NOMO-1 (cell line): Measurements from ENCODE around the gene SLC9C2.
"Not testable (repeated sequence)": the region's sequence is repeated elsewhere in the genome, so short reads cannot be mapped to it uniquely, and the experiment has no call there.

Source experiments
- DNase-seq, 2 experiments: peaks; one replicate each; lab custom pipeline; 2025; ENCODE audit not compliant: unreplicated experiment in 2 of 2; lab: John Stamatoyannopoulos, UW

SLC9C2 gene

DNA sequence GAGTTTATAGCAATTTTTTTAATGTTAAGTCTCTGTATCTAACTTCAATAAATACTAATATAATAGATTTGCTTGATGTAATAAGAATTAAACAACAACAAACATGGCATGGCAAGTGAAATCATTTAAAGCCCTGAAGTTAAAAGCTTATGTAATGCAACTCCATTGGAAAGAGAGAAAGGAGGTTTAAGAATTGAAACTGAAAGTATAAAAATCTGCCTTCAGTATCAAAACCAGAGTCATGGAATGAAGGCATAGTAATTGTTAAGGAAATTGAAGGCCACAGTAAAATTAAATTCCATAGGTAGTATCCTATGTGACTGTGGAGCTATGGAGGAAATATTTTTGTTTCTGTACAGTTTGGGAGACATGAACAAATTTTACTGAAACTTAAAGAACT is 70.6 kb downstream of the SLC9C2 start:
- no peak for DNase-seq

GRCh38 chr1:173530795-173531693 is 71.8 kb downstream of the SLC9C2 start:
- no peak for DNase-seq

- DNase-seq = no peak
Observed at GRCh38 chr1:173529106-173529505, 73.8 kb downstream of the SLC9C2 start.

GRCh38 chr1:173527151-173527826 is 75.6 kb downstream of the SLC9C2 start:
- DNase-seq = no peak

- no peak for DNase-seq
Observed at GRCh38 chr1:173525926-173526325, 76.9 kb downstream of the SLC9C2 start.

DNA sequence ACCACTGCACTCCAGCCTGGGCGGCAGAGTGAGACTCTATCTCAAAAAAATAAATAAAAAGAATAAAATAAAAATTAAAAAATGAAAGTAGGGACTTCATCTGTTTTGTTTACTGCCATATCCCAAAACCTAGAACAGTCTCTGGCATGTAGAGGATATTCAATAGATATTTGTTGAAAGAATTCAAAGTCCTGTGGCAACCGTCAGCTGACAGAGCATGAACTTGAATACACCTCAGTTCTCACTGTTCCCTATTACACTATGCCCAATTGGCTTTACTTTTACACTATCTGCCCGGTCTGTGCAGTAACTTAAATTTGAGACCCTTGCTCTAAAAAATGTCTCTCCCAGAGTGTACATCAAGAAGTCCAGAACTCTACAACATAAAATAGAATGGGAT is 79.5 kb downstream of the SLC9C2 start:
- DNase-seq = no peak

- DNase-seq = no peak
Observed at GRCh38 chr1:173520799-173521198, 82.1 kb downstream of the SLC9C2 start.

- DNase-seq = not testable (repeated sequence)
Observed at GRCh38 chr1:173514503-173514902, 88.4 kb downstream of the SLC9C2 start.

GRCh38 chr1:173509797-173510196 is 93.1 kb downstream of the SLC9C2 start:
- no peak for DNase-seq

- DNase-seq = no peak
Observed at GRCh38 chr1:173508541-173508940, 94.3 kb downstream of the SLC9C2 start.

- no peak for DNase-seq
Observed at GRCh38 chr1:173507847-173508209, 95.0 kb downstream of the SLC9C2 start.

DNA sequence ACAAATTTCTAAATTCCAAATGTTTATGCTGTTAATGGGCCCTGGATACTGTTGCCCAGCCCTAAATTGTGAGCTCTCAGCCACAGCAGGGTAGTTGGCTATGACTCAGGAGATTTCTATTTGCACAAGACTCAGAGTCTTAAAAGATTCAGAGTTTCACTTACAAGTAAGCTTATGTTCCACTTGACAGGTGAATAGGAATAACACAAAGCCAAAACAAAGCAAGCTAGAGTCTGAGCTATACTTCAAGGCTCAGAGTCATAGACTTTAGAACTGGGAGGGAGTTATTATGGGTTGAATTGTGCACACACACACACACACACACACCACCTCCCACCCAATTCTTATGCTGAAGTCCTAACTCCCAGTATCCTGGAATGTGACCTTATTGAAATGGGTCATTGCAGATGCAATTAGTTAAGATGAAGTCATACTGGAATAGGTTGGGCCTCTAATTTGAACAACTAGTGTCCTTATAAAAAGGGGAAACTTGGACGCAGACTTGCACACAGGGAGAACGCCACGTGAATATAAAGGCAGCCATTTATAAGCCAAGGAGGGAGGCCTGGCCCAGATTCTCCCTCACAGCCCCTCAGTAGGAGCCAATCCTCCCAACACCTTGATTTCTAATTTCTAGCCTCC is 95.5 kb downstream of the SLC9C2 start:
- no peak for DNase-seq

- no peak for DNase-seq
Observed at GRCh38 chr1:173506437-173506836, 96.4 kb downstream of the SLC9C2 start.

DNA sequence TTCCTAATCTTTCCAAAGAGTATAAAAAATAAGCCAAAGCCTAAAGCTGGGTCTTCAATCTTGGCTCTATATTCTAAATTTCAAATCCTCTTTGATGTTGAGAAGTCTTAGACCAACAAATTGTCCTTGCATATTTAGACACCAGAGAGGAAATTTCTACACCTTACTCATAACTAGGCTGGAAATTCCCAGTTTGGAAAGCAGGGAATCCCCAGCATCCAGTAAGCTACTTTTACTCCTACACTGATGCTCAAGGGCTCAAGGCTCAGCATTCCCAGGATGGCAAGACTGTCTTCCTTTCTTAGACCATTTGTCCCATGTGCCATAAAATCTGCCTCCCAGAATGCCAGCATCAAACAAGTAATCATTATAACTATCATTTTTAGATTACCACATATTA is 97.5 kb downstream of the SLC9C2 start:
- DNase-seq = no peak

GRCh38 chr1:173504268-173504667 is 98.6 kb downstream of the SLC9C2 start:
- no peak for DNase-seq

DNA sequence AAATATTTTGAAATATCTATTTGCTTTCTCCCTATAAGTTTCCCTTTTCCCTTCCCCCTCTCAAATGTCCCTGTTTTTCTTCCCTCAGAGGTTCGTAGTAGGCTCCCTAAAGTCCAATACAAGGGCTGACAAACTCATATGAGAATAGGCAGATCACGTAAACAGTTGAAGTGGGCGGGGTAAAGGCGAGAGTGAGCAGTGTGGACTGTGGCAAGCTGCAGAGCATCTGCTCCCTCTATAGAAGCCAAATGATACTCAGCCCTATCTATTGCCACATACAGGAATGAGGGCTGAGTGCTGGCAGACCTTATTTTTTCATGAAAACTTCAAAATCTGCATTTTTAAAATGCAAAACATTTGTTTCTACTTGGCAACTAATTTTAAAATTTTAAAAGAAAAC is 99.5 kb downstream of the SLC9C2 start:
- no peak for DNase-seq

DNA sequence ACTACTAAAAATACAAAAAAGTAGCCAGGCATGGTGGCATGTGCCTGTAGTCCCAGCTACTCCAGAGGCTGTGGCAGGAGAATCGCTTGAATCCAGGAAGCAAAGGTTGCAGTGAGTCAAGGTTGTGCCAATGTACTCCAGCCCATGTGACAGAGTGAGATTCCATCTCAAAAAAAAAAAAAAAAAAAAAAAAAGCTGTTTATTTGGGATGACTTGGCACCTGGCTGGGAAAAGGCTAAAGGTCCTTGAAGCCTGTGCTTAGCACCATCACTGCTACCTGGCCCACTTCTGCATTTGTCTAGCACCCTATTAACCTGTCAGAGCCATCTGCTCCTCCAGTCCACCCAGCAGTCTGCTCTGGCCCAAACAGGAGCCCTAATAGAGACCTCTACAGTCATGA is 100.8 kb downstream of the SLC9C2 start:
- DNase-seq = no peak

GRCh38 chr1:173499729-173500128 is 103.1 kb downstream of the SLC9C2 start:
- DNase-seq = no peak

DNA sequence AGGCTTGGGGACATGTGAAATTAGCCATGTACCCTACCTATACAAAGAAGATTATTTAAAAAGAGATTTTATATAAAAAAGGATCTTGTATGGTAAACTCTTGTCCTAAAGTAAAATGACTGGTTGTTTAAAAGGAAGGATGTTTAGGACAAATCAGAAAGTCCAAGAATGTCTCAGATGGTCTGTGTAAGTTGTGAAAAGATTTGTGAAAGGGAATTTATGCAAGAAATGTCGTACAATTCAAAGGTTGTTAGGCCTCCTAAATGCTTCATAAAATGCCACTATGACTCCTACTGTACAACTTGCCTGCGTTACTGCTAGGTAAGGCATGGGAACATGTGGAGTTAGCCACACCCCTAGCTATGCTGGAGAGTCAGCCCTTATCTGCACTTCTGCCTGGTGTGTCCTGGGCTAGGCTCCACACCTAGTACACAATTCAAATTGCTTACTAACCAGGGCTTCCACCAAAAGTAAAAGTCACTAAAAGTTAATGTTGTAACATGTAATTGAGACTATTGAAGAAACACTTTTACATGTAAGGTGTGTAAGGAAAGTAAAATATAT is 106.0 kb downstream of the SLC9C2 start:
- DNase-seq = no peak

GRCh38 chr1:173495609-173496267 is 107.1 kb downstream of the SLC9C2 start:
- DNase-seq = no peak

GRCh38 chr1:173493125-173493524 is 109.7 kb downstream of the SLC9C2 start:
- DNase-seq = not testable (repeated sequence)
